HFFc6 (cell line): ENCODE data around the gene TSPAN9. TPM values are rescaled to one million over a fixed set of nuclear protein-coding genes. Genes with fewer than 3 reads are reported as not detected.

Experiments used
- DNase-seq: peaks from one replicate; pipeline ENCODE4 v3.0.0-alpha.2; 2018
- H3K27ac Mint-ChIP-seq: 2 replicates; pipeline ENCODE4 v1.8.0; 2020; ENCODE audit warnings: mild to moderate bottlenecking, mixed read lengths
- H3K27me3 Mint-ChIP-seq: 2 replicates; pipeline ENCODE4 v1.8.0; 2021; ENCODE audit warnings: mild to moderate bottlenecking, moderate library complexity, mixed read lengths; ENCODE audit not compliant: insufficient read depth
- H3K36me3 Mint-ChIP-seq: 2 replicates; pipeline ENCODE4 v1.8.0; 2021; ENCODE audit warnings: low read depth, mixed read lengths
- H3K4me1 Mint-ChIP-seq: 2 replicates; pipeline ENCODE4 v1.8.0; 2020; ENCODE audit warnings: low read depth, mixed read lengths
- H3K4me3 Mint-ChIP-seq: 2 replicates; pipeline ENCODE4 v1.8.0; 2020; ENCODE audit warnings: mild to moderate bottlenecking, moderate library complexity, mixed read lengths
- H3K9me3 Mint-ChIP-seq: 2 replicates; pipeline ENCODE4 v1.8.0; 2020; ENCODE audit warnings: mild to moderate bottlenecking, mixed read lengths
- total RNA-seq, 6 experiments: library from RNA; stranded (reverse); fragmentation: NEBNext Ultra II Directional; extraction: Animal tissue kit (Norgen Biotek cat#: 25700); gene quantifications; 2 replicates in 1 of 6; 3 replicates in 5 of 6; pipeline ENCODE4 v1.2.3, GENCODE V29; 2021
- TF ChIP-seq, protein P1 (sequence below): fragments of 200-600 bp; sonication (generic); IDR thresholded peaks from 2 replicates; pipeline ENCODE4 v1.5.0; 2021; ENCODE audit warnings: antibody characterized with exemption, mild to moderate bottlenecking

TSPAN9 gene
- total RNA-seq, 6 experiments from 2014 or later: 18.1 to 35.8 (median 22.7) TPM

- Mint-ChIP-seq H3K9me3 (peaks cover 5% of the 10 kb centered on the region; the same call in 1 of the 2 replicates), H3K27me3 (no peaks in the 10 kb centered on the region; the same call in 1 of the 2 replicates), H3K27ac (no peak overlapping the region; the same call in 1 of the 2 replicates), H3K4me3 (no peak overlapping the region), H3K4me1 (peaks cover 37% of the 10 kb centered on the region), H3K36me3 (peaks cover 26% of the 10 kb centered on the region)
- no peak for DNase-seq
- TF ChIP-seq, protein P1, sequence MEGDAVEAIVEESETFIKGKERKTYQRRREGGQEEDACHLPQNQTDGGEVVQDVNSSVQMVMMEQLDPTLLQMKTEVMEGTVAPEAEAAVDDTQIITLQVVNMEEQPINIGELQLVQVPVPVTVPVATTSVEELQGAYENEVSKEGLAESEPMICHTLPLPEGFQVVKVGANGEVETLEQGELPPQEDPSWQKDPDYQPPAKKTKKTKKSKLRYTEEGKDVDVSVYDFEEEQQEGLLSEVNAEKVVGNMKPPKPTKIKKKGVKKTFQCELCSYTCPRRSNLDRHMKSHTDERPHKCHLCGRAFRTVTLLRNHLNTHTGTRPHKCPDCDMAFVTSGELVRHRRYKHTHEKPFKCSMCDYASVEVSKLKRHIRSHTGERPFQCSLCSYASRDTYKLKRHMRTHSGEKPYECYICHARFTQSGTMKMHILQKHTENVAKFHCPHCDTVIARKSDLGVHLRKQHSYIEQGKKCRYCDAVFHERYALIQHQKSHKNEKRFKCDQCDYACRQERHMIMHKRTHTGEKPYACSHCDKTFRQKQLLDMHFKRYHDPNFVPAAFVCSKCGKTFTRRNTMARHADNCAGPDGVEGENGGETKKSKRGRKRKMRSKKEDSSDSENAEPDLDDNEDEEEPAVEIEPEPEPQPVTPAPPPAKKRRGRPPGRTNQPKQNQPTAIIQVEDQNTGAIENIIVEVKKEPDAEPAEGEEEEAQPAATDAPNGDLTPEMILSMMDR: no peak
Measured at GRCh38 chr12:3097836-3098235, 20.7 kb downstream of the TSPAN9 start.

GRCh38 chr12:3098436-3098835, 21.3 kb downstream of the TSPAN9 start:
- no peak for DNase-seq
- Mint-ChIP-seq H3K36me3 (peaks cover 23% of the 10 kb centered on the region), H3K4me1 (peaks cover 37% of the 10 kb centered on the region), H3K9me3 (peaks cover 5% of the 10 kb centered on the region; the same call in 1 of the 2 replicates), H3K4me3 (no peak overlapping the region), H3K27ac (no peak overlapping the region), H3K27me3 (no peaks in the 10 kb centered on the region; the same call in 1 of the 2 replicates)
- TF ChIP-seq, protein P1: no peak

GRCh38 chr12:3099146-3099545, 22.0 kb downstream of the TSPAN9 start:
- Mint-ChIP-seq H3K27me3 (no peaks in the 10 kb centered on the region; the same call in 1 of the 2 replicates), H3K36me3 (peaks cover 22% of the 10 kb centered on the region), H3K4me1 (peaks cover 37% of the 10 kb centered on the region), H3K27ac (no peak overlapping the region), H3K4me3 (no peak overlapping the region), H3K9me3 (peaks cover 5% of the 10 kb centered on the region; the same call in 1 of the 2 replicates)
- TF ChIP-seq, protein P1: no peak
- no peak for DNase-seq

DNA sequence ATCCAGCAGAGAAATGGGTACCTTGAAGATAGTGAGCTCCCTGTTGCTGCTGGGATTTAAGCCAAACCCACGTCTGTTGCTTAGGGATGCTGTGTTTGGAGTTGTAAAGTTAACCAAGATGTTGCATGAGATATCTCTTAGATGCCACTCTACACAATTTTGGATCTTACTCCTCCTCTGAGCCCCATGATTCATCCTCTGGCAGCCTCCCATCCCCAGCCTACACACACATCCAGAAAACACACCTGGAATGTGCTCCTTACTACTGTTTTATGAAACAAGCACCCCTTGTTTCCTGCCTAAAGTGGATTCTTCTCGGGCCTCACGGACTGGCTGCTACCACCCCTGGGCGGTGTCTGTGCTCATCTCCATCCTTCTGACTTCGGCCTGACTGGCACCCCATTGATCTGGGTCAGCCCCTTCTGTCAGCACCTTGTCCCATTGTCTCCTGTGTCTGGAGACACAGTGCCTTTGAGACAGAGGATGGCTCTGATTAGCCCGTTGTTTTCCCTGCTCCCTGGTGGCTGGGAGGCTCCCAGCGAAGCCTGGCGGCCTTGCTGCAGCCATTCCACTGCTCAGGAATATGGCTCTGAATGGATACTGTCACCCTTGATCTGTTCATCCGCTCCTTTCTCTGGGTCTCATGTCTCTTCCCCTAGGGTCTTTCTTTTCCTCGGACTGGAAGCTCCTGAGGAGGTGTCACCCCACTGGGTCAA, 24.3 kb downstream of the TSPAN9 start:
- peaks cover 17% of the 10 kb centered on the region for H3K36me3 Mint-ChIP-seq
- peak overlapping the region; percentile 10; the same call in 1 of the 2 replicates for H3K27ac Mint-ChIP-seq
- H3K4me3 Mint-ChIP-seq: no peak overlapping the region
- DNase-seq: peak; percentile 66
- TF ChIP-seq, protein P1: no peak
- no peaks in the 10 kb centered on the region; the same call in 1 of the 2 replicates for H3K27me3 Mint-ChIP-seq
- H3K4me1 Mint-ChIP-seq: peaks cover 58% of the 10 kb centered on the region
- H3K9me3 Mint-ChIP-seq: peaks cover 5% of the 10 kb centered on the region; the same call in 1 of the 2 replicates

- Mint-ChIP-seq H3K27me3 (no peaks in the 10 kb centered on the region; the same call in 1 of the 2 replicates), H3K9me3 (peaks cover 5% of the 10 kb centered on the region; the same call in 1 of the 2 replicates), H3K36me3 (peaks cover 14% of the 10 kb centered on the region), H3K27ac (no peak overlapping the region), H3K4me1 (peaks cover 58% of the 10 kb centered on the region), H3K4me3 (no peak overlapping the region)
- TF ChIP-seq, protein P1: no peak
- DNase-seq: no peak
Measured at GRCh38 chr12:3102771-3103410, 25.7 kb downstream of the TSPAN9 start.
